Heart left ventricle (tissue), 16 donors: ENCODE results near the gene TYMP. TPM values are rescaled to one million over a fixed set of nuclear protein-coding genes. Genes with fewer than 3 reads are reported as not detected.

ENCODE experiments used
- ATAC-seq, 4 donors: fragments of 200-7000 bp; cut with Tn5 transposase; one replicate each; pipeline ENCODE4 v1.9.1; 2020 to 2022; ENCODE audit warnings: moderate library complexity in 4 of 4, mild to moderate bottlenecking in 3 of 4, moderate number of reproducible peaks in 1 of 4
- DNase-seq, 5 donors: peaks; one replicate each; pipeline ENCODE4 v3.0.0-alpha.2; 2020
- H3K27ac ChIP-seq, 12 donors: fragments of 200-600 bp; sonication (generic) in 4 of 12; one replicate each; pipeline versions ENCODE4 v1.5.0 to v1.8.0; 2016 to 2022; ENCODE audit warnings: mild to moderate bottlenecking in 2 of 12
- H3K27me3 ChIP-seq, 9 donors: fragments of 200-600 bp; sonication (generic) in 2 of 9; one replicate each; pipeline versions ENCODE4 v1.5.1 to v1.8.0; 2016 to 2022; ENCODE audit warnings: mild to moderate bottlenecking in 3 of 9
- H3K36me3 ChIP-seq, 9 donors: fragments of 200-600 bp; sonication (generic) in 2 of 9; one replicate each; pipeline versions ENCODE4 v1.5.0 to v1.8.0; 2018 to 2022; ENCODE audit warnings: mild to moderate bottlenecking in 2 of 9
- H3K4me1 ChIP-seq, 12 donors: fragments of 200-600 bp; sonication (generic) in 4 of 12; one replicate each; pipeline versions ENCODE4 v1.5.0 to v1.8.0; 2016 to 2022; ENCODE audit warnings: mild to moderate bottlenecking in 3 of 12
- H3K4me3 ChIP-seq, 12 donors: fragments of 200-600 bp; sonication (generic) in 4 of 12; one replicate each; pipeline versions ENCODE4 v1.5.0 to v1.8.0; 2017 to 2022; ENCODE audit warnings: mild to moderate bottlenecking in 9 of 12, moderate library complexity in 4 of 12
- H3K9me3 ChIP-seq, 12 donors: fragments of 200-600 bp; sonication (generic) in 4 of 12; one replicate each; pipeline versions ENCODE4 v1.5.0 to v1.8.0; 2016 to 2022; ENCODE audit warnings: mild to moderate bottlenecking in 1 of 12
- POLR2A ChIP-seq, 2 donors: fragments of 450-650 bp; IDR thresholded peaks; one replicate each; pipeline ENCODE4 v1.6.1; 2017; ENCODE audit warnings: antibody characterized with exemption in 2 of 2, mild to moderate bottlenecking in 2 of 2, moderate library complexity in 2 of 2
- WGBS, 4 donors: extraction: QIAGEN DNeasy Blood & Tissue Kit in 2 of 4; methylation state at CpG; one replicate each; pipeline versions ENCODE4 v1.1.5 to v1.1.7; 2013 to 2018; 5-methylcytosine and 5-hydroxymethylcytosine counted together
- intact Hi-C, 10 donors: fragments of 100-400 bp; cut with DNase I; formaldehyde crosslinking; loops; one replicate each; pipeline versions ENCODE4 v1.11.1 to v1.14.2; 2022
- polyA plus RNA-seq, 2 donors: library from polyadenylated mRNA; stranded (reverse); fragments of 200-250 nt; gene quantifications; one replicate each; pipeline ENCODE4 v1.2.3, GENCODE V29; 2013
- total RNA-seq, 9 donors: library from RNA; depleted of rRNA in 2 of 9; stranded (reverse); fragments of >200 nt in 2 of 9; fragmentation: NEBNext Ultra II Directional in 3 of 9; extraction: Animal tissue kit (Norgen Biotek cat#: 25700) in 3 of 9; gene quantifications; one replicate each; pipeline versions ENCODE4 v1.1.0 to v1.2.4, GENCODE V29; 2016 to 2023
- TF ChIP-seq, protein P1 (sequence below), 12 donors: fragments of 200-600 bp; sonication (generic) in 4 of 12; IDR thresholded peaks; one replicate each; pipeline versions ENCODE4 v1.5.0 to v1.8.0; 2018 to 2022; ENCODE audit warnings: antibody characterized with exemption in 12 of 12, mild to moderate bottlenecking in 5 of 12
- donor health status: ischemic (EF 13 %, LVEDD 7.1; RV severe dilation, severe dysfunction).
- donor health status: healthy with polysubstance abuse.
- donor health status: DM: no; HTN: yes; CAD: no.
- donor health status: DM: no; HTN: no; CAD: no.
- donor health status: ischemic (EF 25% LVEDD 6.9; RV normal size, moderate dysfunction).
- donor health status: ischemic (EF 25% LVEDD 5.7; RV mildly dilated, moderate dysfunction).
- donor health status: healthy.
- donor health status: DM: yes; HTN: yes; CAD: no.
- donor health status: ischemic (EF 35%, LVEDD 5.7; RV mildly dilated, moderate dysfunction).
- donor health status: nonischemic (EF 11% LVEDD 7.7; RV severe dilation, severe dysfunction).
- donor health status: DM: yes; HTN: yes; CAD: no.
- donor health status: PGD.
- donor health status: ischemic (EF 29% LVEDD 5.4; RV normal size, mild dysfunction).
- donor health status: nonischemic (EF 23%, LVEDD 6.1; RV moderate dilation, normal function).

Gene TYMP
- total and polyA plus RNA-seq, 11 donors = 8.3 to 198 (median 21.7) TPM

DNA sequence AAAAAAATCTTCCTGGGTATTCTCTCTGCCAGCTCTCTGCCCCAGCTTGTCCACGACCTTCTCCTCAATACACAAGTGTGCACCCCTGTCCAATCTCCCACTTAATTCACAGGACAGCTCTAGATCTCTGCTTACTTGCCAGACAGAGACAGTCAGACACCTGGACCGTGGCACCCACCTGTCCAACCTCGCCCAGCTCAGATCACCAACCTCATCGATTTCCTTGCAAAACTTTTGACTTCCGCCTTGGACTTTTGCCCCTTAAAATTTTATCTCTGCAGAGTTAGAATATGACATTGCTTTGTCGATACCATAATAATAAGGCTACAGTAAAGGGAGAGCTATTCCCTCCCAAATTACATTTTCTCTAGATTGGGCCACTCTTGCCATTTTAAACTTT, 32.7 kb downstream of the TYMP start:
- Histone ChIP-seq H3K9me3 (no peaks in the 10 kb centered on the region), H3K4me3 (no peak overlapping the region), H3K4me1 (peaks cover 0 to 6% (median 0%) of the 10 kb centered on the region in 12 donors), H3K27me3 (no peaks in the 10 kb centered on the region), H3K36me3 (peaks cover 0 to 2% (median under 1%) of the 10 kb centered on the region in 9 donors), H3K27ac (no peak overlapping the region)
- intact Hi-C loops = loop anchor here in 4 of 10 donors (5.0 to 10.0 kb wide), 3 partner anchors 62 to 252 kb away; partner anchors contain the start of genes TUBGCP6 (in 2 of the 4) and HDAC10 (in 1 of the 4)
- DNase-seq = no peak
- no peak for ATAC-seq
- TF ChIP-seq, protein P1, sequence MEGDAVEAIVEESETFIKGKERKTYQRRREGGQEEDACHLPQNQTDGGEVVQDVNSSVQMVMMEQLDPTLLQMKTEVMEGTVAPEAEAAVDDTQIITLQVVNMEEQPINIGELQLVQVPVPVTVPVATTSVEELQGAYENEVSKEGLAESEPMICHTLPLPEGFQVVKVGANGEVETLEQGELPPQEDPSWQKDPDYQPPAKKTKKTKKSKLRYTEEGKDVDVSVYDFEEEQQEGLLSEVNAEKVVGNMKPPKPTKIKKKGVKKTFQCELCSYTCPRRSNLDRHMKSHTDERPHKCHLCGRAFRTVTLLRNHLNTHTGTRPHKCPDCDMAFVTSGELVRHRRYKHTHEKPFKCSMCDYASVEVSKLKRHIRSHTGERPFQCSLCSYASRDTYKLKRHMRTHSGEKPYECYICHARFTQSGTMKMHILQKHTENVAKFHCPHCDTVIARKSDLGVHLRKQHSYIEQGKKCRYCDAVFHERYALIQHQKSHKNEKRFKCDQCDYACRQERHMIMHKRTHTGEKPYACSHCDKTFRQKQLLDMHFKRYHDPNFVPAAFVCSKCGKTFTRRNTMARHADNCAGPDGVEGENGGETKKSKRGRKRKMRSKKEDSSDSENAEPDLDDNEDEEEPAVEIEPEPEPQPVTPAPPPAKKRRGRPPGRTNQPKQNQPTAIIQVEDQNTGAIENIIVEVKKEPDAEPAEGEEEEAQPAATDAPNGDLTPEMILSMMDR (IDR thresholded peaks at IDR 0.05) = no peak
- TF ChIP-seq POLR2A (IDR thresholded peaks at IDR 0.05) = no peak
- 83 to 87% (median 85%) methylated on average over 6 of the region's 6 CpGs for WGBS, 4 donors

- peak in 1 of 4 donors; percentile 20 for ATAC-seq
- Histone ChIP-seq H3K4me3 (no peak overlapping the region), H3K27ac (no peak overlapping the region), H3K9me3 (no peaks in the 10 kb centered on the region), H3K36me3 (no peaks in the 10 kb centered on the region), H3K27me3 (peaks cover 0 to 18% (median 0%) of the 10 kb centered on the region in 9 donors), H3K4me1 (peaks cover 0 to 6% (median 0%) of the 10 kb centered on the region in 12 donors)
- intact Hi-C loops = loop anchor here in 3 of 10 donors (10.0 kb wide), 2 partner anchors 56 to 246 kb away; partner anchors contain the start of gene TUBGCP6 (in 2 of the 3)
- 55 to 64% (median 60%) methylated on average over 27 of the region's 27 CpGs for WGBS, 4 donors
- no peak for DNase-seq
- TF ChIP-seq POLR2A (IDR thresholded peaks at IDR 0.05) = no peak
Measured at GRCh38 chr22:50490531-50491308, 39.1 kb downstream of the TYMP start.

DNA sequence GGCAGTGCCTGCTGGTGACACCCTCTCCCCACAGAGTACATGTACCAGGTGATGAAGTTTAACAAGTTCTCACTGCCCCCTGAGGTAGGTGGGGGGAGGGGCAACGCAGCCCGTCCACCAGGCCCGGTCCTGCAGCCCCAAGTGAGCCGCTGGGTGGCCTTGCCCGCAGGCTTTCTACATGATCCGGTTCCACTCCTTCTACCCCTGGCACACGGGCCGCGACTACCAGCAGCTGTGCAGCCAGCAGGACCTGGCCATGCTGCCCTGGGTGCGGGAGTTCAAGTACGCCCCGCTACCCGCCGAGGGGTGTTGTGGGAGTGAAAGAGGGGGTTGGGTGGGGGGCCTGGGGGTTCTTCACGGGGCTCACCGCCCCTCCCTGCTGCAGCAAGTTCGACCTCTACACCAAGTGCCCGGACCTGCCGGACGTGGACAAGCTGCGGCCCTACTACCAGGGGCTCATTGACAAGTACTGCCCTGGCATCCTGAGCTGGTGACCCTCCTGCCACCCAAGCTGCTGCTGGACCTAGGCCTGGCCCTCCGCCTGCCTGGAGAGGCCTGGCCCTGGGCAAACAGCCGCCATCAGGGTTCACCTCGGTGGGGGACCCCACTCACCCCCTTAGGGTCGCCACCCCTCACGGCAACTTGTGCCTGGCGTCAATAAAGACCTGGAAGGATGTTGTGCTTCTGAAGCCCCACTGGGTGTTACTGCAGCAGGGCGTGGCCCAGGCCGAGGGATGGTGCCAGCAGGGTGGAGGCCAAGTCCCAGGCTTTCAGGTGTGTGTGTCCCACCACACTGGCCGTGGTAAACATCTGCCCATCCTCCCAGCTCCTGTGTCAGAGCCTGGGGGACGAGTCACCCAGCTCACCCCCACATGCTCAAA, 40.2 kb downstream of the TYMP start:
- H3K36me3 ChIP-seq = no peaks in the 10 kb centered on the region
- no peak overlapping the region for H3K27ac ChIP-seq
- ATAC-seq (no peak), DNase-seq (no peak)
- 83 to 90% (median 84%) methylated on average over 15 to 31 of the region's 31 CpGs for WGBS, 4 donors
- intact Hi-C loops = loop anchor here in 3 of 10 donors (10.0 kb wide), 2 partner anchors 55 to 245 kb away; partner anchors contain the start of gene TUBGCP6 (in 2 of the 3)
- no peaks in the 10 kb centered on the region for H3K9me3 ChIP-seq
- peaks cover 0 to 6% (median 0%) of the 10 kb centered on the region in 12 donors for H3K4me1 ChIP-seq
- no peak for TF ChIP-seq POLR2A (IDR thresholded peaks at IDR 0.05)
- TF ChIP-seq, protein P1 (IDR thresholded peaks at IDR 0.05) = no peak
- H3K27me3 ChIP-seq = peaks cover 0 to 18% (median 0%) of the 10 kb centered on the region in 9 donors
- no peak overlapping the region for H3K4me3 ChIP-seq

DNA sequence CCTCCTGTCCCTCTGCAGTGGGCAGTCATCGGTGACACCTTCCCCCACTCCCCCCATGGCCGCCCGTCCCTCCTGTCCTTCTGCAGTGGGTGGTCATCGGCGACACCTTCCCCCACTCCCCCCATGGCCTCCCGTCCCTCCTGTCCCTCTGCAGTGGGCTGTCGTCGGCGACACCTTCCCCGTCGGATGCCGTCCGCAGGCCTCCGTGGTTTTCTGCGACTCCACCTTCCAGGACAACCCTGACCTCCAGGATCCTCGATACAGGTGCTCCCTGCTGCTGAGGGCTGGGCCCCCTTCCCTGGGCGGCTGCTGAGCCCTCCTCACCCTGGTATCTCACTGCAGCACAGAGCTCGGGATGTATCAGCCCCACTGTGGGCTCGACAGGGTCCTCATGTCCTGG, 40.9 kb downstream of the TYMP start:
- H3K27ac ChIP-seq = no peak overlapping the region
- WGBS, 4 donors = 67 to 75% (median 70%) methylated on average over 18 to 19 of the region's 19 CpGs
- TF ChIP-seq POLR2A (IDR thresholded peaks at IDR 0.05) = no peak
- TF ChIP-seq, protein P1 (IDR thresholded peaks at IDR 0.05) = no peak
- ATAC-seq (no peak), DNase-seq (peak in 1 of 5 donors; percentile 48)
- intact Hi-C loops = no loop called here
- no peaks in the 10 kb centered on the region for H3K36me3 ChIP-seq
- no peak overlapping the region for H3K4me3 ChIP-seq
- H3K9me3 ChIP-seq = no peaks in the 10 kb centered on the region
- H3K27me3 ChIP-seq = peaks cover 0 to 25% (median 0%) of the 10 kb centered on the region in 9 donors
- peaks cover 0 to 6% (median 0%) of the 10 kb centered on the region in 12 donors for H3K4me1 ChIP-seq
